Thyroid gland (tissue), 4 donors: ENCODE measurements around the gene CAPN5. TPM values are rescaled to one million over a fixed set of nuclear protein-coding genes. Genes with fewer than 3 reads are reported as not detected.
"Not testable (repeated sequence)": the region's sequence is repeated elsewhere in the genome, so short reads cannot be mapped to it uniquely, and the experiment has no call there.

ENCODE experiments used
- DNase-seq, 2 donors: peaks; one replicate each; pipeline ENCODE4 v3.0.0-alpha.2; 2019
- H3K27ac ChIP-seq, 3 donors: fragments of 200-600 bp; sonication (generic); 1 replicate in 2 of 3; 2 replicates in 1 of 3; pipeline ENCODE4 v1.5.1; 2016 to 2019; ENCODE audit warnings: mild to moderate bottlenecking in 1 of 3, moderate library complexity in 1 of 3
- H3K27me3 ChIP-seq: fragments of 200-600 bp; sonication (generic); one replicate; pipeline ENCODE4 v1.5.1; 2019
- H3K36me3 ChIP-seq, 2 donors: fragments of 200-600 bp; sonication (generic); one replicate each; pipeline ENCODE4 v1.5.1; 2016 to 2019
- H3K4me1 ChIP-seq, 2 donors: fragments of 200-600 bp; sonication (generic); one replicate each; pipeline ENCODE4 v1.5.1; 2017 to 2019
- H3K4me3 ChIP-seq, 3 donors: fragments of 200-600 bp; sonication (generic); replicated peaks in 1 of 3; 1 replicate in 2 of 3; 2 replicates in 1 of 3; pipeline ENCODE4 v1.5.1; 2016; ENCODE audit warnings: mild to moderate bottlenecking in 1 of 3
- H3K9me3 ChIP-seq: fragments of 200-600 bp; sonication (generic); one replicate; pipeline ENCODE4 v1.5.1; 2017
- CTCF ChIP-seq, 6 experiments: fragments of 200-600 bp in 3 of 6; fragments of 450-650 bp in 3 of 6; sonication (generic) in 3 of 6; IDR thresholded peaks; one replicate each; pipeline ENCODE4 v1.5.1; 2016 to 2019; ENCODE audit warnings: antibody characterized with exemption in 6 of 6, mild to moderate bottlenecking in 2 of 6, inconsistent platforms in 1 of 6, moderate library complexity in 1 of 6
- POLR2A ChIP-seq, 2 donors: fragments of 450-650 bp; IDR thresholded peaks; one replicate each; pipeline ENCODE4 v1.6.1; 2017; ENCODE audit warnings: antibody characterized with exemption in 2 of 2, mild to moderate bottlenecking in 2 of 2, moderate library complexity in 1 of 2
- WGBS, 2 donors: methylation state at CpG; one replicate each; pipeline ENCODE4 v1.1.5; 2017; 5-methylcytosine and 5-hydroxymethylcytosine counted together
- intact Hi-C: fragments of 100-400 bp; cut with DNase I; formaldehyde crosslinking; loops from one replicate; pipeline ENCODE4 v1.15.1; 2023
- total RNA-seq, 4 donors: library from RNA; depleted of rRNA; stranded (reverse); fragments of >200 nt; gene quantifications; one replicate each; pipeline ENCODE4 v1.2.3, GENCODE V29; 2016

The CAPN5 gene
- total RNA-seq, 4 donors from 2014 or later, result 3.0 to 5.6 (median 4.1) TPM

DNA sequence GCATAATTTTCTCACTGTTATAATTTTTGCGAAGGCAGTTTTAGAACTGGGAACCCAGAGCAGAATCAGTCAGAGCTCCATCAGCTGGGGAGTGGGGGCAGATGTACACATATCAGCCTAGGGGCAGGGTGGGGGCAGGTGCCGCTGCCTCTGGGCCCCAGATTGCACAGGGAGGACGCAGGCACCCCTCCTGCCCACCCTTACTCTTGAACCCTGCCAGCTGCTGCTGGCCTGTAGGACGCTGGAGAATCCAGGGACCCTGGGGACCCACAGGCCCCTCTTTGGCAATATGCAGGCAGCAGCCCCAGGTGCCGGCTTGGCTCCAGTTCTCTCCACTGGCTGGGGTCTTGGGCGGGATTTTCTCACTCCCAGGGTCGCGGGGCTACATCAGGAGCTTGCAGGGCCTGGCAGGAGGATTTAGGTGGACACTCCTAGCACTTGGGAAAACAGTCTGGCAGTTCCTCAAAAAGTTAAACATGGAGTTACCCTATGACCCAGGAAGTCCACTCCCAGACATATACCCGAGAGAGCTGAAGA lies 8.8 kb upstream of the CAPN5 start:
- Histone ChIP-seq H3K27me3 (no peaks in the 10 kb centered on the region), H3K27ac (no peak overlapping the region), H3K4me3 (no peak overlapping the region), H3K4me1 (no peaks in the 10 kb centered on the region), H3K9me3 (no peaks in the 10 kb centered on the region), H3K36me3 (no peaks in the 10 kb centered on the region)
- intact Hi-C loops, result no loop called here
- TF ChIP-seq CTCF (IDR thresholded peaks at IDR 0.05) (no peak), POLR2A (IDR thresholded peaks at IDR 0.05) (no peak)
- WGBS, 2 donors, result 45 to 77% methylated on average over 6 to 9 of the region's 9 CpGs
- no peak for DNase-seq

GRCh38 chr11:77058900-77059299 lies 7.9 kb upstream of the CAPN5 start:
- intact Hi-C loops, result no loop called here
- Histone ChIP-seq H3K36me3 (no peaks in the 10 kb centered on the region), H3K4me1 (no peaks in the 10 kb centered on the region), H3K4me3 (no peak overlapping the region), H3K27me3 (no peaks in the 10 kb centered on the region), H3K27ac (no peak overlapping the region), H3K9me3 (no peaks in the 10 kb centered on the region)
- WGBS, 2 donors, result 85 to 92% methylated on average over 2 of the region's 2 CpGs
- no peak for DNase-seq
- no peak for TF ChIP-seq CTCF (IDR thresholded peaks at IDR 0.05)

- TF ChIP-seq CTCF (IDR thresholded peaks at IDR 0.05) (no peak), POLR2A (IDR thresholded peaks at IDR 0.05) (no peak)
- intact Hi-C loops, result no loop called here
- no peak for DNase-seq
- Histone ChIP-seq H3K27ac (no peak overlapping the region), H3K4me3 (no peak overlapping the region), H3K4me1 (no peaks in the 10 kb centered on the region), H3K36me3 (no peaks in the 10 kb centered on the region), H3K9me3 (no peaks in the 10 kb centered on the region), H3K27me3 (no peaks in the 10 kb centered on the region)
- 84 to 91% methylated on average over 5 of the region's 5 CpGs for WGBS, 2 donors
These were observed 7.0 kb upstream of the CAPN5 start for GRCh38 chr11:77059806-77060205.

GRCh38 chr11:77060234-77060633 lies 6.5 kb upstream of the CAPN5 start:
- H3K4me1 ChIP-seq, result no peaks in the 10 kb centered on the region
- no peaks in the 10 kb centered on the region for H3K9me3 ChIP-seq
- no peaks in the 10 kb centered on the region for H3K36me3 ChIP-seq
- WGBS, 2 donors, result 86 to 87% methylated on average over 4 of the region's 4 CpGs
- no peak for TF ChIP-seq CTCF (IDR thresholded peaks at IDR 0.05)
- TF ChIP-seq POLR2A (IDR thresholded peaks at IDR 0.05), result no peak
- no peak overlapping the region for H3K27ac ChIP-seq
- no peaks in the 10 kb centered on the region for H3K27me3 ChIP-seq
- no peak overlapping the region for H3K4me3 ChIP-seq
- intact Hi-C loops, result no loop called here
- DNase-seq, result no peak

- intact Hi-C loops, H3K4me3 ChIP-seq: not testable (repeated sequence)
These were observed 5.5 kb upstream of the CAPN5 start for GRCh38 chr11:77061258-77061657.

GRCh38 chr11:77062924-77063323 lies 3.8 kb upstream of the CAPN5 start:
- intact Hi-C loops, result no loop called here
- Histone ChIP-seq H3K9me3 (no peaks in the 10 kb centered on the region), H3K27ac (no peak overlapping the region), H3K4me1 (peaks cover 4 to 8% of the 10 kb centered on the region in 2 donors), H3K36me3 (no peaks in the 10 kb centered on the region), H3K4me3 (no peak overlapping the region), H3K27me3 (no peaks in the 10 kb centered on the region)
- no peak for DNase-seq
- no peak for TF ChIP-seq POLR2A (IDR thresholded peaks at IDR 0.05)
- no peak for TF ChIP-seq CTCF (IDR thresholded peaks at IDR 0.05)

More at GRCh38 chr11:77061258-77061657, 5.5 kb upstream of the CAPN5 start:
- not testable (repeated sequence) for H3K27me3 ChIP-seq, H3K27ac ChIP-seq, DNase-seq, H3K4me1 ChIP-seq, H3K36me3 ChIP-seq, H3K9me3 ChIP-seq
- WGBS, 2 donors, result 77 to 79% methylated on average over 4 of the region's 4 CpGs
